Measurements from ENCODE around the gene AP2A2. TPM values are rescaled to one million over a fixed set of nuclear protein-coding genes. Genes with fewer than 3 reads are reported as not detected.

The AP2A2 gene
- total RNA-seq, 2 donors from 2014 or later, result 99.0 to 109 TPM

DNA sequence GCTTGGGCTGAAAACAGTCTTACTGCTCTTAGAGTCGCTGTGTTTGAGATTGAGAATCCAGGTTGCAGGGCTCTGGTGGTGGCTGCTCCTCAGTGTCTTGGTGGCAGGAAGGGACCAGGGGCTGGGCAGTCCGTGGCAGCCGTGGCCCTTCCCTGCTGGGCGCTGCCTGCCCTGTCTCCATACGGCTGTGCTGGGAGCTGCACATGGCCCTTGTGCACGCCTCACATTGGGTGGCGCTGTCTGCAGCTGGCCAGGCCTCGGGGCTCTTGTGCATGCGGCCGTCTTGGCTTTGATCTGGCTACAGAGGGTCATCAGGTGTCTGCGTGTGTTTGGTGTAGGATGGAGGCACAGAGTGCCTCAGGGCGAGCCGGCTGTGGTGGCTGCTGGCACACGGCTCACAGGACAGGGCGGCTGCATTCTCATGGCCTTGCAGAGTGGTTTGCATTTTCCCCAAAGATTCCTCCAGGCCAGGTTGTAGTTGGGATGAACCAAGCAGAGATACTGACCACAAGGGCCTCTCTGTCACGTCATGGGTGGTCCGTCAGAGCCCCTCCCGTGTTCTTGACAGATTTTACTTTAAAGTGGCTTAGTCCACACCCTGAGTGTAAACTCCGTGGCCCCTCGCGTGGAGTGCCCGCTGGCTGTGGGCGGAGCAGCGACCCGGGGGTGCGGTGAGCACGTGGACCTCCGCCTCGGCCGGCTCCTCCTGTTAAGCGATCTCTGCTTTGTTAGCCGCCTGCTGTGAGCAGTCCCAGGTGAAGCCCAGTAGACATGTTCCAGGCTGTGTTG lies 76.1 kb downstream of the AP2A2 start:
- Histone ChIP-seq H3K27ac (no peak overlapping the region), H3K4me3 (no peak overlapping the region), H3K27me3 (replicated peaks; ENCODE audit: insufficient read depth) (no peaks in the 10 kb centered on the region), H3K4me1 (ENCODE audit: control insufficient read depth in 1 of 2, low read depth in 2 of 2) (no peaks in the 10 kb centered on the region), H3K36me3 (peaks cover 38% of the 10 kb centered on the region), H3K9me3 (no peaks in the 10 kb centered on the region)
- no peak for DNase-seq (ENCODE audit: low spot score)
- no peak for ATAC-seq (ENCODE audit: insufficient number of reproducible peaks, low FRiP score, low read depth)
- TF ChIP-seq, protein P1, sequence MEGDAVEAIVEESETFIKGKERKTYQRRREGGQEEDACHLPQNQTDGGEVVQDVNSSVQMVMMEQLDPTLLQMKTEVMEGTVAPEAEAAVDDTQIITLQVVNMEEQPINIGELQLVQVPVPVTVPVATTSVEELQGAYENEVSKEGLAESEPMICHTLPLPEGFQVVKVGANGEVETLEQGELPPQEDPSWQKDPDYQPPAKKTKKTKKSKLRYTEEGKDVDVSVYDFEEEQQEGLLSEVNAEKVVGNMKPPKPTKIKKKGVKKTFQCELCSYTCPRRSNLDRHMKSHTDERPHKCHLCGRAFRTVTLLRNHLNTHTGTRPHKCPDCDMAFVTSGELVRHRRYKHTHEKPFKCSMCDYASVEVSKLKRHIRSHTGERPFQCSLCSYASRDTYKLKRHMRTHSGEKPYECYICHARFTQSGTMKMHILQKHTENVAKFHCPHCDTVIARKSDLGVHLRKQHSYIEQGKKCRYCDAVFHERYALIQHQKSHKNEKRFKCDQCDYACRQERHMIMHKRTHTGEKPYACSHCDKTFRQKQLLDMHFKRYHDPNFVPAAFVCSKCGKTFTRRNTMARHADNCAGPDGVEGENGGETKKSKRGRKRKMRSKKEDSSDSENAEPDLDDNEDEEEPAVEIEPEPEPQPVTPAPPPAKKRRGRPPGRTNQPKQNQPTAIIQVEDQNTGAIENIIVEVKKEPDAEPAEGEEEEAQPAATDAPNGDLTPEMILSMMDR (IDR thresholded peaks at IDR 0.05), result no peak

DNA sequence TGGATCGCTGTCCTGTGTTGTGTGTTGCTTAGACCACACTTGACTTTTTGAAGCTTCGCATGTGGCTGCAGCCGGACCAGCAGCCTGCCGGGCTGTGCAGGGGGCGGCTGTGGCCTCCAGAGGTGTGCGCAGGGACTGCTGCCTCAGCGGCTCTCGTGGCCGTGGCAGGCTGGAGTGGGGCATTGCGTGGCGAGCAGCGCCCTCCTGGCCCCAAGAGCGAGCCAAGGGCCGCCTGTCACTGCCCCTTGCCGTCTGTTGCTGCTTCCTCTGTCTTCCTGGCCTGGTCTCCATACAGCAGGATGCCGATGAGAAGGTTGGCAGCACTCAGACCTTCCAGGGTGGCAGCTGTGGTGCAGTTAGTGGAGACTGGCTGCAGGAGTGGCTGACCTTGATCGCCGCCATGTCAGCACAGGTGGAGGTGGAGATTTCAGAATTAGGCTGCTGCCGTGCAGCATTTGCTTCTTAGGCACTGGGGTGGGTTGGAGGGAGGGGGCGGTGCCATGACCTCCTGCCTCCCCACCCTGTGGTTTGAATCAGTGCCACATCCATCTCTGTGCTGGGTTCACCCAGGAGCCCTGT lies 76.8 kb downstream of the AP2A2 start:
- Histone ChIP-seq H3K27ac (no peak overlapping the region), H3K4me3 (no peak overlapping the region), H3K36me3 (peaks cover 39% of the 10 kb centered on the region), H3K27me3 (replicated peaks; ENCODE audit: insufficient read depth) (no peaks in the 10 kb centered on the region), H3K9me3 (no peaks in the 10 kb centered on the region), H3K4me1 (ENCODE audit: control insufficient read depth in 1 of 2, low read depth in 2 of 2) (no peaks in the 10 kb centered on the region)
- TF ChIP-seq, protein P1 (IDR thresholded peaks at IDR 0.05), result no peak
- no peak for ATAC-seq (ENCODE audit: insufficient number of reproducible peaks, low FRiP score, low read depth)
- no peak for DNase-seq (ENCODE audit: low spot score)

DNA sequence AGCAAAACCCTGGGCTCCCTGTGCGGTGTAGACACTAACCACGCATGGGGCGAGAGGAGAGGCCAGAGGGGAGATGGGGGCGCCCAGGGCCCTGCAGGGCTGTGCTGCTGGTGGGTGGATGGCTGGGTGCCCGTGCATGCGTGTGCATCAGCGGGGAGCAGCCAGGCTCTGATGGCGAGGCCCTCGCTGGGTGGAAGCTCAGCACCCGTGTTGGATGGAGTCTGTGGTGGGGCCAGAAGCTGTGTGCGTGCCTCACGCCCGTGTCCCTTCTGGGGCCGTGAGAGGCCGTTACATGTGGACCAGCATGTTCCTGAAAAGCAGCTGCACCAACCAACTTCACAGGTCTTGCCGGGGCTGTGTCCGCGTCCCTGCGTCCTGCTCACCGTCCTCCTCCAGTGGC lies 77.5 kb downstream of the AP2A2 start:
- TF ChIP-seq, protein P1 (IDR thresholded peaks at IDR 0.05), result no peak
- Histone ChIP-seq H3K4me3 (no peak overlapping the region), H3K27ac (no peak overlapping the region), H3K4me1 (ENCODE audit: control insufficient read depth in 1 of 2, low read depth in 2 of 2) (no peaks in the 10 kb centered on the region), H3K9me3 (no peaks in the 10 kb centered on the region), H3K36me3 (peaks cover 46% of the 10 kb centered on the region), H3K27me3 (replicated peaks; ENCODE audit: insufficient read depth) (no peaks in the 10 kb centered on the region)
- no peak for DNase-seq (ENCODE audit: low spot score)
- no peak for ATAC-seq (ENCODE audit: insufficient number of reproducible peaks, low FRiP score, low read depth)

DNA sequence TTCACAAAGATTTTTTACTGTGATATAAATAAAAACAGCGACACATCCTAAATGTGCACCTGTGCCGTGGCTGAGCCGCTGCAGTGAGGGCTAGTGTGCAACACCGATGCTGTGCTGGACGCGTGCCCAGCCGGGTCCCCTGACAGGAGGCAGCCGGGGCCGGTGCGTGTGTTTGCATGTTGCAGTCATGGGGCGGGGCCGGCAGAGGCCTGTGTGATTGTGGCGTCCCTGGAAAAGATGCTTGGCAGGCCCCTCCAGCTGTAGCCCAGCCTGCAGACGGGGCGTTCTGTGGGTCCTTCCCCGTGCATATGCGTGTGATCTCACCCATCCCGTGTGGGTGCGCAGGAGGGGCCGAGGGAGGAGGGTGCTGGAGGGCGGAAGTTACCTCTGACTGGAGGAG lies 80.3 kb downstream of the AP2A2 start:
- ATAC-seq (ENCODE audit: insufficient number of reproducible peaks, low FRiP score, low read depth), result no peak

DNA sequence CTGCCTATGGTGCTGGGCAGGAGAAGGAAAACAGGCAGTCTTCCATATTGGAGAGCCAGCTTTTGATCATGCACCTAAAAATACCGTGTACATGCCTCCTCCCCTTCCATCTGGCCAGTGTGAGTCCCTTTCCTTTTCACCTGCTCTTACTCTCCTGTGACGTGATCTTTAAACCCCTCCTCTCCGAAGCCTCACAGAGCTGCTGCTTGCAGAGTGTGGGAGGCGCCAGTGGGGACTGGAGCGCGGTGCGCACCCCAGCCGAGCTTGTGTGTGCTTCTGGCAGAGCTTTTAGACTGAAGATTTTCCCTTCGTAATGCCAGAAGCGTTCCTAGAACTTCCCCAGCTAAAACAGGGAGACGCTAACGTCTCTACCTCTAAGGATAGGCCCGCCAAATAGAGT lies 81.1 kb downstream of the AP2A2 start:
- Histone ChIP-seq H3K9me3 (no peaks in the 10 kb centered on the region), H3K4me3 (no peak overlapping the region), H3K27me3 (replicated peaks; ENCODE audit: insufficient read depth) (no peaks in the 10 kb centered on the region), H3K4me1 (ENCODE audit: control insufficient read depth in 1 of 2, low read depth in 2 of 2) (no peaks in the 10 kb centered on the region), H3K36me3 (peaks cover 61% of the 10 kb centered on the region), H3K27ac (no peak overlapping the region)
- no peak for DNase-seq (ENCODE audit: low spot score)
- ATAC-seq (ENCODE audit: insufficient number of reproducible peaks, low FRiP score, low read depth), result no peak
- TF ChIP-seq, protein P1 (IDR thresholded peaks at IDR 0.05), result no peak

More for the DNA sequence above, 80.3 kb downstream of the AP2A2 start:
- Histone ChIP-seq H3K27me3 (replicated peaks; ENCODE audit: insufficient read depth) (no peaks in the 10 kb centered on the region), H3K9me3 (no peaks in the 10 kb centered on the region), H3K4me1 (ENCODE audit: control insufficient read depth in 1 of 2, low read depth in 2 of 2) (no peaks in the 10 kb centered on the region), H3K36me3 (peaks cover 59% of the 10 kb centered on the region), H3K27ac (no peak overlapping the region), H3K4me3 (no peak overlapping the region)
- TF ChIP-seq, protein P1 (IDR thresholded peaks at IDR 0.05), result no peak
- no peak for DNase-seq (ENCODE audit: low spot score)

Measured in thoracic aorta (tissue), 2 donors.